GM12878 (cell line): Measurements from ENCODE around the gene PCCA. TPM values are rescaled to one million over a fixed set of nuclear protein-coding genes. Genes with fewer than 3 reads are reported as not detected.

ENCODE experiments used
- ATAC-seq: fragments of 200-7000 bp; cut with Tn5 transposase; 3 replicates; pipeline ENCODE4 v1.9.1; 2020; ENCODE audit warnings: mild to moderate bottlenecking, moderate library complexity
- BruUV-seq: library from RNA; stranded (reverse); fragments of 400-500 nt; replicated peaks from 2 replicates; lab custom pipeline; 2021; lab: Mats Ljungman, UMichigan
- CTCF ChIA-PET: fragments of 300-600 bp; sonication (Branson Sonifier 250); formaldehyde crosslinking; extraction: SDS; loops from one replicate; lab custom pipeline; 2021; ENCODE audit warnings: inconsistent platforms; lab: Yijun Ruan, JAX
- POLR2A ChIA-PET: fragments of 350-600 bp; formaldehyde crosslinking; extraction: SDS; loops from one replicate; lab custom pipeline; 2021; ENCODE audit warnings: inconsistent platforms; lab: Charles Lee
- RAD21 ChIA-PET: fragments of 300-600 bp; sonication (Branson Sonifier 250); formaldehyde crosslinking; loops from one replicate; lab custom pipeline; 2023; ENCODE audit warnings: antibody characterized with exemption; ENCODE audit not compliant: unreplicated experiment; lab: Charles Lee
- SMC1A ChIA-PET: fragments of 300-600 bp; sonication (Branson Sonifier 250); formaldehyde crosslinking; loops from one replicate; lab custom pipeline; 2023; ENCODE audit not compliant: unreplicated experiment, uncharacterized antibody; lab: Charles Lee
- DNase-seq: peaks from one replicate; pipeline ENCODE4 v3.0.0-alpha.2; 2011; ENCODE audit warnings: low read depth, low spot score
- FAIRE-seq: peaks from 3 replicates; lab custom pipeline; 2011; peaks lifted over from hg19 to GRCh38; lab: Jason Lieb, UNC
- H2AFZ ChIP-seq: 2 replicates; pipeline ENCODE4 v1.6.0; 2011; ENCODE audit warnings: low read depth, low read length, control low read depth; ENCODE audit not compliant: control insufficient read depth
- H3K27ac ChIP-seq: 2 replicates; pipeline ENCODE4 v1.5.1; 2011; ENCODE audit warnings: control low read depth; ENCODE audit not compliant: control insufficient read depth, insufficient read depth
- H3K27me3 ChIP-seq, 2 experiments: replicated peaks in 1 of 2; 2 replicates each; pipeline versions ENCODE4 v1.6.0 to v1.6.1; 2011; ENCODE audit warnings: low read length in 1 of 2; ENCODE audit not compliant: control insufficient read depth in 2 of 2, insufficient read depth in 2 of 2
- H3K36me3 ChIP-seq, 2 experiments: 2 replicates each; pipeline ENCODE4 v1.5.1; 2011; ENCODE audit warnings: low read length in 1 of 2; ENCODE audit not compliant: control insufficient read depth in 2 of 2, insufficient read depth in 2 of 2
- H3K4me1 ChIP-seq: 2 replicates; pipeline ENCODE4 v1.6.1; 2011; ENCODE audit warnings: mild to moderate bottlenecking, low read length, moderate library complexity, mixed read lengths; ENCODE audit not compliant: control insufficient read depth, insufficient read depth
- H3K4me2 ChIP-seq: 2 replicates; pipeline ENCODE4 v1.6.0; 2011; ENCODE audit warnings: control low read depth; ENCODE audit not compliant: control insufficient read depth, insufficient read depth
- H3K4me3 ChIP-seq: fragments of 200-600 bp; sonication (generic); 2 replicates; pipeline ENCODE4 v1.5.1; 2016
- H3K79me2 ChIP-seq: 2 replicates; pipeline ENCODE4 v1.6.0; 2011; ENCODE audit warnings: low read length; ENCODE audit not compliant: control insufficient read depth, insufficient read depth
- H3K9ac ChIP-seq: 2 replicates; pipeline ENCODE4 v1.8.0; 2011; ENCODE audit warnings: low read length, control low read depth, mixed read lengths; ENCODE audit not compliant: control insufficient read depth, insufficient read depth
- H3K9me3 ChIP-seq: replicated peaks from 3 replicates; pipeline ENCODE4 v1.5.1; 2011; ENCODE audit warnings: mild to moderate bottlenecking, low read length; ENCODE audit not compliant: control insufficient read depth, insufficient read depth
- H4K20me1 ChIP-seq: 2 replicates; pipeline ENCODE4 v1.6.0; 2011; ENCODE audit not compliant: control insufficient read depth, insufficient read depth
- ATF2 ChIP-seq: IDR thresholded peaks from 2 replicates; pipeline ENCODE4 v1.6.1; 2012; ENCODE audit warnings: low read length, inconsistent platforms
- CHD1 ChIP-seq: IDR thresholded peaks from 2 replicates; pipeline ENCODE4 v1.6.1; 2012; ENCODE audit warnings: low read depth, low read length, improper control_type of control experiment
- CTCF ChIP-seq, 3 experiments: IDR thresholded peaks in 2 of 3; conservative IDR thresholded peaks in 1 of 3; 2 replicates each; pipeline ENCODE4 v1.5.1; 2011; ENCODE audit warnings: low read depth in 3 of 3, low read length in 3 of 3, mild to moderate bottlenecking in 3 of 3, control low read depth in 2 of 3, moderate library complexity in 2 of 3, inconsistent platforms in 1 of 3, mixed read lengths in 1 of 3; ENCODE audit not compliant: control insufficient read depth in 2 of 3, insufficient read depth in 1 of 3; ENCODE audit errors: extremely low read depth in 1 of 3
- MTA2 ChIP-seq: fragments of 450-650 bp; IDR thresholded peaks from 2 replicates; pipeline ENCODE4 v1.6.1; 2016; ENCODE audit warnings: low read depth, mild to moderate bottlenecking, moderate library complexity
- POU2F2 ChIP-seq: IDR thresholded peaks from 3 replicates; pipeline ENCODE4 v1.6.1; 2011; ENCODE audit warnings: low read depth, mild to moderate bottlenecking, low read length, borderline replicate concordance
- RAD21 ChIP-seq: IDR thresholded peaks from 2 replicates; pipeline ENCODE4 v1.6.1; 2011; ENCODE audit warnings: mild to moderate bottlenecking, low read depth, low read length, moderate library complexity; ENCODE audit not compliant: insufficient read depth
- SMC3 ChIP-seq: IDR thresholded peaks from 2 replicates; pipeline ENCODE4 v1.6.1; 2011; ENCODE audit warnings: low read length, improper control_type of control experiment, borderline replicate concordance
- SPI1 ChIP-seq: IDR thresholded peaks from 2 replicates; pipeline ENCODE4 v1.6.1; 2011; ENCODE audit warnings: low read depth, mild to moderate bottlenecking, low read length, moderate library complexity, borderline replicate concordance; ENCODE audit not compliant: insufficient read depth
- ZNF24 ChIP-seq: fragments of 450-650 bp; IDR thresholded peaks from 2 replicates; pipeline ENCODE4 v1.6.1; 2017; ENCODE audit warnings: antibody characterized with exemption, mild to moderate bottlenecking
- ZNF384 ChIP-seq: IDR thresholded peaks from 2 replicates; pipeline ENCODE4 v1.6.1; 2012; ENCODE audit warnings: low read depth, mild to moderate bottlenecking, low read length, improper control_type of control experiment, borderline replicate concordance
- WGBS: methylation state at CpG from one replicate; pipeline ENCODE4 v1.1.6; 2016; ENCODE audit warnings: low lambda C conversion rate; ENCODE audit not compliant: insufficient replicate concordance, insufficient coverage; ENCODE audit errors: missing lambda C conversion rate; 5-methylcytosine and 5-hydroxymethylcytosine counted together
- in situ Hi-C: fragments of 300-500 bp; cut with MboI; formaldehyde crosslinking; loops from 9 replicates; pipeline ENCODE4 v1.14.3; 2018; ENCODE audit warnings: mixed read lengths
- intact Hi-C: fragments of 100-400 bp; cut with micrococcal nuclease; formaldehyde crosslinking; loops from one replicate; pipeline ENCODE4 v1.14.2; 2022; ENCODE audit not compliant: unreplicated experiment
- polyA plus RNA-seq, 11 experiments: library from polyadenylated mRNA; depleted of rRNA in 4 of 11; unstranded in 6 of 11; stranded (reverse) in 5 of 11; fragments of >200 nt; fragmentation: Nextera tagmentation in 4 of 11; fragmentation: Illumina TruSeq in 1 of 11; extraction: Ambion mirVana in 4 of 11; extraction: Trizol in 1 of 11; gene quantifications; 1 replicate in 1 of 11; 2 replicates in 10 of 11; pipeline versions ENCODE4 v1.2.1 to v1.2.3, GENCODE V29; 2011 to 2016; ENCODE audit warnings: inconsistent platforms in 2 of 11, missing spikeins in 2 of 11, low read depth in 1 of 11
- total RNA-seq, 4 experiments: library from RNA; depleted of rRNA in 3 of 4; stranded (reverse); fragments of >200 nt in 3 of 4; fragmentation: Illumina TruSeq in 1 of 4; extraction: Trizol in 1 of 4; gene quantifications; 2 replicates each; pipeline versions ENCODE4 v1.2.1 to v1.2.3, GENCODE V29; 2013 to 2021
- TF ChIP-seq, protein P1 (sequence below): fragments of 450-650 bp; IDR thresholded peaks from 2 replicates; pipeline ENCODE4 v1.6.1; 2016; ENCODE audit warnings: mild to moderate bottlenecking

PCCA gene
- total and polyA plus RNA-seq, 10 of the 15 experiments (the other 5 are each of a cell fraction or from before 2014, with no cell fraction given), result 5.9 to 18.2 (median 12.4) TPM

GRCh38 chr13:100542826-100543156 lies 453.9 kb downstream of the PCCA start:
- no peak overlapping the region for H3K27ac ChIP-seq
- ATAC-seq, result peak; percentile 90

More at GRCh38 chr13:100542826-100543156, 453.9 kb downstream of the PCCA start:
- Histone ChIP-seq H3K9ac (no peak overlapping the region), H3K4me3 (no peak overlapping the region), H2AFZ (no peak overlapping the region), H3K4me2 (no peak overlapping the region; the same call in 1 of the 2 replicates), H3K79me2 (no peaks in the 10 kb centered on the region), H3K36me3 (no peaks in the 10 kb centered on the region), H4K20me1 (no peaks in the 10 kb centered on the region), H3K9me3 (no peaks in the 10 kb centered on the region), H3K4me1 (peaks cover 6% of the 10 kb centered on the region), H3K27me3 (no peaks in the 10 kb centered on the region)
- ChIA-PET SMC1A (no interaction called here), RAD21 (no interaction called here), CTCF (no interaction called here), POLR2A (no interaction called here)
- DNase-seq (peak; percentile 43), FAIRE-seq (peak; percentile 82)
- BruUV-seq, result no TSS peak
- TF ChIP-seq CHD1 (no peak), CTCF (IDR thresholded peaks at IDR 0.05 in 2 of 3, conservative IDR thresholded peaks at IDR 0.05 in 1 of 3; ENCODE audit: control insufficient read depth in 2 of 3, extremely low read depth in 1 of 3, insufficient read depth in 1 of 3, low read depth in 3 of 3, low read length in 3 of 3) (peak; percentile 43 to 65 (median 53); a peak in 5 of 6 replicates), ZNF24 (0 out of 2 replicates have a peak, but pooled peaks have one; percentile 9), ZNF384 (peak; percentile 68; the same call in 1 of the 2 replicates), RAD21 (peak; percentile 48), SPI1 (peak; percentile 50; the same call in 1 of the 2 replicates), MTA2 (no peak), SMC3 (peak; percentile 50; the same call in 1 of the 2 replicates), POU2F2 (peak; percentile 68; the same call in 1 of the 3 replicates), ATF2 (0 out of 2 replicates have a peak, but pooled peaks have one; percentile 19)
- TF ChIP-seq, protein P1, sequence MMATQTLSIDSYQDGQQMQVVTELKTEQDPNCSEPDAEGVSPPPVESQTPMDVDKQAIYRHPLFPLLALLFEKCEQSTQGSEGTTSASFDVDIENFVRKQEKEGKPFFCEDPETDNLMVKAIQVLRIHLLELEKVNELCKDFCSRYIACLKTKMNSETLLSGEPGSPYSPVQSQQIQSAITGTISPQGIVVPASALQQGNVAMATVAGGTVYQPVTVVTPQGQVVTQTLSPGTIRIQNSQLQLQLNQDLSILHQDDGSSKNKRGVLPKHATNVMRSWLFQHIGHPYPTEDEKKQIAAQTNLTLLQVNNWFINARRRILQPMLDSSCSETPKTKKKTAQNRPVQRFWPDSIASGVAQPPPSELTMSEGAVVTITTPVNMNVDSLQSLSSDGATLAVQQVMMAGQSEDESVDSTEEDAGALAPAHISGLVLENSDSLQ, result peak; percentile 76
- 57% methylated on average over 8 of the region's 8 CpGs for WGBS
- in situ Hi-C loops, result no loop called here
- intact Hi-C loops, result loop anchor here (1.0 to 10.0 kb wide), 2 partner anchors 642 to 888 kb away; no protein-coding TSS in a partner anchor
